GM19099 (cell line): ENCODE data around the gene TMEM252.

Source experiments
- POLR2A ChIP-seq: IDR thresholded peaks from 3 replicates; pipeline ENCODE4 v1.6.1; 2011; ENCODE audit warnings: low read depth; ENCODE audit not compliant: insufficient read length; ENCODE audit errors: extremely low read depth

The TMEM252 gene

GRCh38 chr9:68540712-68541535 is at the start of gene TMEM252:
Gene TMEM252 (minus strand): TSS chr9:68540883. CDS start chr9:68540814, 69 bp downstream.
- TF ChIP-seq POLR2A, result no peak

- no peak for TF ChIP-seq POLR2A
Measured at GRCh38 chr9:68585034-68585761, 44.5 kb upstream of the TMEM252 start.

- TF ChIP-seq POLR2A, result no peak
Measured at GRCh38 chr9:68584189-68585033, 43.7 kb upstream of the TMEM252 start.

- no peak for TF ChIP-seq POLR2A
Measured at GRCh38 chr9:68581696-68582095, 41.0 kb upstream of the TMEM252 start.

GRCh38 chr9:68577774-68578591 is 37.3 kb upstream of the TMEM252 start:
- TF ChIP-seq POLR2A, result no peak

GRCh38 chr9:68575817-68576216 is 35.1 kb upstream of the TMEM252 start:
- no peak for TF ChIP-seq POLR2A

- TF ChIP-seq POLR2A, result no peak
Measured at GRCh38 chr9:68574150-68574549, 33.5 kb upstream of the TMEM252 start.

GRCh38 chr9:68567565-68567964 is 26.9 kb upstream of the TMEM252 start:
- no peak for TF ChIP-seq POLR2A

- TF ChIP-seq POLR2A, result no peak
Measured at GRCh38 chr9:68562461-68562860, 21.8 kb upstream of the TMEM252 start.

GRCh38 chr9:68560071-68560844 is 19.6 kb upstream of the TMEM252 start:
- no peak for TF ChIP-seq POLR2A

- no peak for TF ChIP-seq POLR2A
Measured at GRCh38 chr9:68558545-68558944, 17.9 kb upstream of the TMEM252 start.

- TF ChIP-seq POLR2A, result no peak
Measured at GRCh38 chr9:68555437-68556150, 14.9 kb upstream of the TMEM252 start.

GRCh38 chr9:68552700-68553476 is 12.2 kb upstream of the TMEM252 start:
- no peak for TF ChIP-seq POLR2A

GRCh38 chr9:68551191-68551590 is 10.5 kb upstream of the TMEM252 start:
- no peak for TF ChIP-seq POLR2A
